HL-60/S4 (cell line): ENCODE measurements around the gene IGF2BP1.
"Not testable (repeated sequence)": the region's sequence is repeated elsewhere in the genome, so short reads cannot be mapped to it uniquely, and the experiment has no call there.

Experiments used
- in situ Hi-C: fragments of 300-500 bp; cut with MboI; formaldehyde crosslinking; loops from 2 replicates; pipeline ENCODE4 v1.14.3; 2022; ENCODE audit warnings: low sequenced_read_pairs

IGF2BP1 gene

DNA sequence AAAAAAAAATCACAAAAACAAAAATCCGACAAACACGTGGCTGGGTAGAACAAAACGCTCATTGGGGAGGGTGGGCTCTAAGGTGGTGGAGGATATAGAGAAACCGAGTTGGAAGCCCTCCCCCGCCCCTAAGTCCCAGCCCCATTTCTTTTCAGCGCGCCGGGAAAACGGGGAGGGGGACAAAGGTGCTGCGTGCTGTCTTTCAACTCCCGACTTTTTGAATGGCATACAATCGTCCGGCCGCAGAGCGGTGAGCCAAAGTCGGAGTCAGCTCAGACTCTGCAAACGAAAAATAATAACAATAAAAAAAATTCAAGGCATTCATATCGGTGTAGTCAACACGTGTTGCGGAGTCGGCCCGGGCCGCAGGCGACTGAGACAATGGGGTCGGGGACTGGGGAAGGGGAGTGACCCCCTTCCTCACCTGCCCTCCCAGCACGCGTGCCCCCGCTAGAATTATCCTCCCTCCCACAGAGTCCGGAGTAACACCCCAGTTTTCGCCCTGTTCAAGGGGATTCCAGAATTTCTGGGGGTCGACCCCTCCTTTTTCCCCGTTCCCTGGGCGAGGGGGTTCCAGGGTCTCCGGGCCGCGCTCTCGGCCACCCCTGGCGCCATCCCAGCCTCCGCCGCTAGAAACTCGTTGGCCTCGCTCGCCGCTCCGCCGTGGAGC, 1.7 kb upstream of the IGF2BP1 start:
- in situ Hi-C loops = no loop called here

DNA sequence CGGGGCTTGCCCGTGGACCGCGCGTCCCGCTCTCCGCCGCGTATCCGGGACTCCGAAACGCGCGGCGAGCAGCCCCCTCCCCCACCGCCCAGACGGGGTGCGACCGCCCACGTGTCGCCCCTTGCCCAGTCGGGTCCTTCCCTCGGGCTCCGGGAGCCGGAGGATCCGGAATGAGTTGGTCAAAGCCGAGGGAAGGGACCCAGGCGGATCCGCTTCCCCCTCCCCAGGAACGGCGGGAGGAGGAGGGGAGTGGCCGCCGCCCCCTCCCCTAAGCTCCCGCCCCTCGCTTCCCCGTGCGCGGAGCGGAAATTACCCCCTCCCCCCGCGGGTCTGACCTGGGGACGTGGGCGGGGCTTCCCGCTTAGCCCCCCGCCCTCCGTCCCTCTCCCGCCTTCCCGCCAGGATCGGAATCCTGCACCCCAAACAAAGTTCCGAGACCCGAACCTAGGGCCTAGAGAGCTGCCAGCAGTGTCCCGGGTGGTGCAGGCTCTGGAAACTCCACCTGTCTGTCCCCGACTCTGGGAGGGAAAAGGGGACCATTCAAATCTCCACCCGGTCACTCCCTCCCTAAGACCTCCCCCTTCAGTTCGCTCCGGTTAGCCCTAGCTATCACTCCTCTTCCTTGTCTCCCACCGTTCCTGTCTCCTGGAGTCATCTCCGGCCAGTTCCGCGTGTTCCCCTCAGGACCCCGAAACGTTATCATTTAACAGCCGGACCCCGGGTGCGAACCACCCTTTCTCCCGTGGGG, 1.0 kb upstream of the IGF2BP1 start:
- in situ Hi-C loops = no loop called here

DNA sequence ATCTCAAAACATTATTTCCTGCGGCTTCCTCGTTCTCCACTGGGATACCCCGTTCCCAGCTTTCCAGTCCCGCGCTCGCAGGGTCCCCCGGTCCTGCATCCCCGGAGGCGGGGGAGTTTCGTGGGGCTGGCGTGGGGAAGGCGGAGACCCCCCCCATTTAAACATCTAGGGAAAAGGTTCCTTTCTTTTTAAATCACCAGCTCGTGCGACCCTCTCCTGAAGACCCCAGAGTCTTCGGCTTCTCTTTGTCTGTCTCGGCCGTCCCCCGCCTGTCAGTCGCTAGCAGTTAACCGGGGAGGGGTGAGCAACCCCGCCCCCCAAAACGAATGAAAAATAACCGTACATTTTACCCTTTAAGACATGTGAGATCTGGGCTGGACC, 473 bp upstream of the IGF2BP1 start:
- in situ Hi-C loops = no loop called here

DNA sequence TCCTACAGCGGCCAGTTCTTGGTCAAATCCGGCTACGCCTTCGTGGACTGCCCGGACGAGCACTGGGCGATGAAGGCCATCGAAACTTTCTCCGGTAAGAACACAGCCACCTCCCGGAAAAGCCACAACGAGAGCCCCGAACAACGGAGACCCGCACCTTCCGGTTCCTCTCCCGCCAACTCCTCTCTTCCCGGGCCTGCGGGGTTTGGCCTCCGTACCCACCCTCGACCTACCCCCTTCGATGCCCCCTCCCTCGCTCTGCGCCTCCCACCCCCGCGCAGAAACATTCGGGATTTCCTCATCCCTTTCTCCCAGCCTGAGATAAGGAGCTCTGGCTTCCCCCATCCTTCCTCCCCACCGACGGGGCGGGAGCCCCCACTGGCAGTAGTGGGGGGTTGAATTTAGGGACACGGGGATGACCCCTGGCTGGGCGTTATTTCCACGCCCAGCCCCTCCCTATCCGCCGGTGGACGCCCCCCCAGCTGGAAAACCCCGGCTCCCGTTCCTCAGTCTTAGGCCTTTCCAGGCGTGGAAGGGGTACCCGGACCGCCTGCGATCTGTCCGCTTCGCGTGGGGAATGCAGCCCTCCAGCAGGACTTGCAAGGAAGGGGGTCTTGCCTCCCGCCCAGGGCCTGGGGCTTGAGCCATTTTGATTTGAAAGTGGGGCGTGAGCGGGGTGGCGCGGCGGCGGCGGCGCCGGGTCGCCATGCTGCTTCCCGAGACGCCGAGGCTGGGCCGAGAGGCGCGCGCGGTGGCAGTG, 822 bp downstream of the IGF2BP1 start:
- in situ Hi-C loops = no loop called here

DNA sequence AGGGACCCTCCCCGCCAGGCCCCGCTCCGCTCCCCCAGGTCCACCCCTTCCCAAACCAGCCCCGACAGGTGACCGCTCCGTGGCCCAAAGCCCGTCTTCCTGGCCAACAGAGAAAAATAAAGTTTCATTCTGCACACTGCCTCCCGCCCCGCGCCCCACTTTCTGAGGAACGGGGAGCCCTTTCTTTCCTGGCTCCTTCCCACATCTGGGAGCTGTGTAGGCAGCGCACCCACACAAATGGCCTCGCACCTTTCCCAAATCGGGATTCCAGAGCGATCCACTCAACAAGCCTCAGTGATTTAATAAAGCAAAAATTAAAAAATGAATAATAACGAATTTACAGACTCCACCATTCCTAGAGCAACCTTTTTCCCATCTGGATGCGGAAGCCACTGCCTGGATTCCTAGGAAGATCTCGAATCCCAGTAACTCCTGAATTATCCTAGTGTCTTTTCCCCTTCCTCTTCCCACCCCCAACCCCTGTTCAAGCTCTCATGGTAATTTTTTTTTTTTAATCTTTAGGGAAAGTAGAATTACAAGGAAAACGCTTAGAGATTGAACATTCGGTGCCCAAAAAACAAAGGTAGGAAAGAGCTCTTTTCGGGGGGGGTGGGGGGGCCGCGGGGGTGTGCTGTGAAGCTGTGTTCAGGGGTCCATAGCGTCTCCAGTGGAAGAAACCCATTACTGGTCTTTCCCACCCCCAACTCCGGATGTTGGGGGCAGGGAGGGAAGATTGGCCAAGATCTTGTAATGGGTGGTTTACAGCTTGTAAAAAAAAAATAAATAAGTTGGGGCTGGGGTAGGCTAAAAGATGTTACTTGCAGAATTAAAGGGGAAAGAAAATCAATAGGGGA, 1.6 kb downstream of the IGF2BP1 start:
- in situ Hi-C loops = no loop called here

DNA sequence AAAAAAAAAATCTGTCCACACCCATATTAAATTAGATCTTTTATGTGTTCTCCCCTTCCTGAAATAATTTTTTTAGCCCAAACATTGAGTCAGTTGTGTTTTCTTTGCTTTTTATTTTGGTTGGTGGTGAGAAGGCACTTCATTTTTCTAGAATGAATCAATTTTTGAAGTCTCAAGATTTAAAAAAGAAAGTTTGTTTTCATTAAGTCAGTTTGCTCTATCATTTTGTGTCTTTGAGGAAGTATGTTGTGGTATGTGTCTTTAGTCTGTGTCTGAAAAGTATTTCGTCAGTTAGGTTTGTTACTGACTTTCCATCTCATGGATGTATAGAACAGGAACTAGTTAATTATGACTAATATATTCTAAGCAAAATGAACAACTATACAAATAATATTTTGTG, 3.8 kb downstream of the IGF2BP1 start:
- in situ Hi-C loops = no loop called here

DNA sequence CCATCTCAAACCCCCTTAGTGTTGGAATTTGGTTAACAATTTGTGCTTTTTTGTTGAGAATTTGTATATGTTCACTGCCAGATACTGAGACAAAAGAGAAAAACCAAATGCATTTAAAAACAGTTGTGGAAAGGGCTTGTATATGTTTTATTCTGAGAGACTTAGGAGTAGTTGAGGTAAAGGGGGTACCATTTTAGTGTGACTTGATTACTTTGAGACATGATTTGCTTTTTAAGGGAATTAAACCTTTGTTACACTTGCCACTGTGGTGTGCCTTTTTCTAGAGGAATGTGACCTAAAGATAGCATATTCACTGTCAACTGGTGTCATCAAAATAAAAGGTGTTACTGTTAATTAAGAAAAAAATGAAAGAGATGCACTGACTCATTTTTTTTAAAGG, 4.5 kb downstream of the IGF2BP1 start:
- in situ Hi-C loops = no loop called here

DNA sequence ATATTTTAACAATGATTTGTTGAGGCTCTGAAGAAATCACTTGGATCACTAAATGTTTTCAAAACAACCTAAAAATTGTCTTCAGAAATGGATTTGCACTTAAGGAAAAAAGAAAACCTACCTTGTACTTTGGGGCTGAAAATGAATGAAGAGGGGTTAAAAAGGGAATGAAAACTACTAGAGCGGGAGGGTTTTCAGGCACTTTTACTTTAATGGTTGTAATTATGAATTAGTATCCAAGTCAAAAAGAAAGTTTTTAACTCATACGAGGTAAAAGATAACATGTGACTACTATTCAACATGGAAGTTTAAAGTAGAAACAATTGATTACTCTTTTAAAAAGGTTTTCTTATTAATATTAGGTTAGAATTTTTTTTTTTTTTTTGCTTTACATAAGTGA, 5.1 kb downstream of the IGF2BP1 start:
- in situ Hi-C loops = no loop called here

DNA sequence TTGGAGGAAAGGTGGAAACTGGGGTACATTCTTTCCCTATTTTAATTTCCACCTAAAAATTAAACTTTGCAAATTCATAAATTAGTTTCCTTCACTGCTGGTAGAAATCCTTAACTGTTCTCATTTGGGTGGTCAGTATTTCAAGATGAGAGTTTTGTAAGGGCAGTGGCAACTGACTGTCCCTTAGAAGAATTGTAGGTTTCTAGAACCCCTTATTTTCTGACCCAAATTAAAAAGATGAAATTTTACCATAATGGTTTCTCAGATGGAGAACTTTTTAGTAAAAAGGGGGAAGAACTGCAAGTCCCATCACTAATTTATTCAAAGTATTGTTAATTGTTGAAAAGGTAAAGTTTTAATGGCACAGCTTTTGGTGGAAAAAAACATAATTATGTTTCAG, 5.6 kb downstream of the IGF2BP1 start:
- in situ Hi-C loops = no loop called here

DNA sequence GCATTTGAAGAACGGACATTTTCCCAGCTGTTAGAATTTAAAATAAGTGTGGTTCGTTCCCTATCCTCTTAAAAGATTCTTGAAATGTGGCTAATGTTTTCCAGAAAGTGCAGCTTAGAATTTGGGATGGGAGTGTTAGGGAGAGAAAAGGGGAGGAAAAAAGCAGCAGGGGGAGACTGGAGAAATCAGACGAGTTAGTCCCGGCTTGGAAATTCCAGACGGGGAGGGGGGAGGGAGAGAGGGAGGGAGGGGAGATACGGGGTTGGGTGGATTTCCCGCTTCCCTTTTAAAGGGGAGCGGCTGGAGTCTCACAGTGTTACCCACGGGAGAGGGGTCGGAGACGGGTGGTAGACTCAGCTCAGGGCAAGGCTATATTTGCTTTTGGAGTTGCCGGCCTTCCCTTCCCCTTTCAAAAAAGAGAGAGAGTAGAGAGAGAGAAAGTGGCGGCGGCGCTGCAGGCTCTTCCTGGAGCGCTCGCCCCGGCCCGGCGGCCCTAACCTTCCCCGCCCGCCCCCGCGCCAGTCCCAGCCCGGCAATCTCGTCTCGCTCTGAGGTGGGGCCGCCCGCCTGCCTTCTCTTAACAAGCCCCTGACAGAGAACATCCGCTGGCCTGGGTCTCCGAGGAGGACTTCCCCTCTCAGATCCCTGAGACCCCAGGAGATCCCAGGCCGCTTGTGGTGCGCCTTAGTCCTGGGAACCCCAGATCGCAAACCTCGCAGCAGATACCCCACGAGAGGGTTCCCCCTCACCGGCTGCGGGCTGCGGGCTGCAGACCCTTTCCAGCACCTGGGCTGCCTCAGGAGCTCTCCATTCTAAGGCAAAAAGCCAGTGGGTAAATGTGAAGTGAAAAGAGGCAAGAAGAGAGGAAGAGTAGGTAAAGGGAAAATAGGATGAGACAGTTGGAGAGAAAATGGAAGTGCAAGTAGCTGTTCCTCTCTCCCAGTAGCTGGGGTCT, 6.6 kb downstream of the IGF2BP1 start:
- in situ Hi-C loops = no loop called here

DNA sequence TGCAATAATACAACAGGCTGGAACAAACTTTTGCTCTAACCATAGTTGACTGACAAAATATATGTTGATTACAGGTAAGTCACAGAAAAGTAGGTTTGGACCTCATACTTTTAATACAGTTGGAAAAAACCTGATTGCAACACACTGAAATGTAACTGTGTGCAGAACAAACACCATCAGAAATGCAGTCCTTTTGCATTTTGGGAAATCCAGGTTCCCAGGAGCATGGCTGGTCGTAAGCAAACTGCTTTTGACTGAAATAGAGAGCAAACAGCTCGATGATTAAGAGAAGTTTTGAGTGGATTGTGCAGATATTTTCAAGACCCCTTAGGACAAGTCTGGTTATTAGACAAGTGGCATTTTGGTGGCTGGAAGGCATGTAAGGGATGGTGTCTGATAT, 8.0 kb downstream of the IGF2BP1 start:
- in situ Hi-C loops = no loop called here

DNA sequence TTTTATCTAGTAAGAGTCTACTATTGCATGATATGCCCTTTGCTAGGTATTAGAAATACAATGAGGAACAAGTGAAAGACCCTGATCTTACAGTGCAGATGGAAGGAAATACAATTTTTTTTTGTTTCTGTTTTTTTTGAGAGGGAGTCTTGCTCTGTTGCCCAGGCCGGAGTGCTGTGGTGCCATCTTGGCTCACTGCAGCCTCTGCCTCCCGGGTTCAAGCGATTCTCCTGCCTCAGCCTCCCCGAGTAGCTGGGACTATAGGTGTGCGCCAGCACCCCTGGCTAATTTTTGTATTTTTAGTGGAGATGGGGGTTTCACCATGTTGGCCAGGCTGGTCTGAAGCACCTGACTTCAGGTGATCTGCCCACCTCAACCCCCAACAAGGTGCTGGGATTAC, 11.7 kb downstream of the IGF2BP1 start:
- in situ Hi-C loops = not testable (repeated sequence)

DNA sequence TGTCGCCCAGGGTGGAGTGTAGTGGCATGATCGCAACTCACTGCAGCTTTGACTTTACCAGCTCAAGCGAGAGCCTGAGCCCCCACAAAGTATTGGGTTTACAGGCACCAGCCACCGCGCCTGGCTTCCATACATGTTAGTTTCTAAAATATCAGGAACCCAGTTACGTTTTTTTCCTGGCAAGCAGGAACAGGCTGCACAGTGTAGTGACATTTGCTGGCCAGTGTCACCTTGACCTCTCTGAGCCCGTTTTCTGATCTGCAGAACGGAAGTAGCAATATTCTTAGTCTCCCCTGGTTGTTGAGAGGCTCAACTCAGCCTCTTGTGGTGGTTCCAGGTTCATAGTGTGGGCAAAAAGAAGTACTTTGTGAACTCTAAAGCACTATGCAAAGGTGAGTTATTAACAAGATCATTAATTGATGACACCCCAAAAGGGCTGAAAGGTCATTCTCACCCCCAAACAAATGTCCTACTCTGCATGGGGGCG, 15.6 kb downstream of the IGF2BP1 start:
- in situ Hi-C loops = no loop called here

DNA sequence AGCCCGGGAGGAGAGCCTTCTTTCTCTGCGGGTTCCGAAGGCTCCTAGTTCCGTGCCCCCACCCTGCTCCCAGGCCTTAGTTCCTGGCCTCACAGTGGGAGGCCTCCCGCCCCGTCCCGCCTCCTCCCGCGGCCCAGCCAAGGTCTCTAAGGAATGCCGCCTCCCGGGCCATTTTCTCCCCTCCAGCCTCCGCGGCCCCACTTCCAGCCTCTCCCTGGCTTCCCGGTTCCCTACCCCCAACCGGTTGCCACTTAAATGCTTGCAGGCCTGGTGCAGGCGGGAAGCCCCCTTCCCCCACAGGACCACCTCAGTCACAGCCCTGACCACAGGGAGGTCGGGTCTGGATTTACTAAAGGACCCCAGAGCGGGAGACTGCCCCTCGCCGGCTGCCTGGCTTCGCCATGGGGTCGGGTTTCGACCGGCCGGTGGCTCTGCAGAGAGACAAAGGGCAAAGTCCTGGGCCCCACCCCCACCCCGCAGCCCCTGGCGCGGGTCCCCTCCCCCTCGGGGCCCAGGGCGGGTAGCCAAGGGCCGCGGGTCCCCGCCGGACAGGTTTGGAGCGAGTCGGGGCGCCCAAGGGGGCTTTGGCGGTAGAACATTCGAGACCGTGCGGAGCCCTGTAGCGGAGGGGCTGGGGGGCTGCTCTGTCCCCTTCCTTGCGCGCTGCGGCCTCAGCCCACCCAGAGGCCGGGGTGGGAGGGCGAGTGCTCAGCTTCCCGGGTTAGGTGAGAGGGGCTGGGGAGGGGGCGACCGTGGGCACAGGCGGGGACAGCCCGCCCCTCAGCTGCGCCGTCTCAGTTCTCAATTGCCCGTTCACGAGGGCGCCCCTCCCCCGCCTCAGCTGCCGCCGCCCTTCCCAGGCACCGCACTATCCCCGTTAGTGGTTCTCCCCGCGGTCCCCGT, 16.4 kb downstream of the IGF2BP1 start:
- in situ Hi-C loops = no loop called here

DNA sequence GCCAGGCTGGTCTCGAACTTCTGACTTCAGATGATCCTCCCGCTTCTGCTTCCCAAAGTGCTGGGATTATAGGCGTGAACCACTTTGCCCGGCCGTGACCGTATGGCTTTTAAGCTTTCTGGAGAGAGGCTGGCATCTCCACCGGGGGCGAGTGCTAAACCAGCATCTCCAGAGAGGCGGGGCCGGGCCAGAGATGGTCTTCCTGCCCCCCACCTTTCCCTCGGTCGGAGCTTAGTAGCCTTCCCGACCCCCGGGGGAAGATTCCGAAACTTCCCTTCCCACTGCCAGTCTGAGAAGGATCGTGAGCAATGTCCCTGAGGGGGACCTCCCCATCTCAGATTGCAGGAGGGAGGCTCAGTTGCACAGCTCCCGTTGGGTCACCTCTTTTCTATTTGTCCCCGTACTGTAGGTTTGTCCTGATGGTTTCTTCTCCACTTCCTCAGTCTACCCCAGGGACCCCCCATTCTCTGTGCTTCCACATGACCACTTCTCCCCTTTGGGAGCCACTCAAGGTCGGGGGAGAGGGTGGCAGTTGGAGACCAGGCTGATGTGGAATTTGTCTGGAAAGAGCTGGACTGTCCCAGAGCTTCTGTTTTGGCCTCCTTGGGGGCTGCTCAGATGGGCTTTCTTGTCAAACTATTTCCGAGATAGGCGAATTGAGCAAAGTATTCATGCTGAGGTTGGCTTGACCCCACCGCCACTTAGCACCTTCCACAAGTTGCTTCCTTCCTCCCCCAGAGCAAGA, 18.2 kb downstream of the IGF2BP1 start:
- in situ Hi-C loops = no loop called here

DNA sequence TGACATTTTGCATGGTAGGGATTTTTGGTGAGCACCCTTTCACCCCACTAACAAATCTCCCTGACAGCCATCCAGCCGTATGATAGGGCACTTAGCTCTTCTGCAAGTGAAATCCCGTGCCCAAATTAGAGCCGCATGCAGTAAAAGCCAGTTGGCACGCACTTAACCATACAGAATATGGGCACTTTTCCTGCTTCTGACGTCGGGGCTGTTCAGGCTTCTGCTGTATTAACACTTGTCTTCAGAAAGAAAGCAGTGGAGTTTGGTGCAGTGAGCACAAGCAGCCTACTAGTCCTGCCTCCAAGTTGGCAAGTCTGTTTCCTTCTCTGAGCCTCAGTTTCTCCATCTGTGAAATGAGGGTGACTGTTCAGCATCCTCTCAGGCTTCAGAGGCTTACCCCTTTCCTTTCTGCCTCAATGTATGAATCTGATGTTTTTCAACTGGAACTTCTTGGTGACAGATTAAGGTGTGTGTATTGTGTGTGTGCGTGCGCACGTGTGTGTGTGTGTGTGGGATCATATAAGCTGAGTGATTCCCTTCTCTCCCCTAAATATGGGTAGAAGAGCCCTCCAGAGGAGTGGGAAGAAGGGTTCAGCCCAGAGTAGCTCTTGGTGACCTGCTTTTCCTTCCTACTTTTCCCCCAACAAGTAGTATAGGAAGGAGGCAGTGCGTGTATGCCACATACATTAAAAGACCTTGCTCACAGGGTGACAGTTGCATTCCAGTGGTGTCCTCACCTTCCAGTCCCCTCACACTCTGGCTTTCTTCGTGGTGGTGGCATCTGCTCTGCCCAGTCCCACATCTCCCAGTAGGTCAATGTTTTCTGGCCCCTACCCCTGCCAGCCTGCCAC, 19.0 kb downstream of the IGF2BP1 start:
- in situ Hi-C loops = no loop called here

DNA sequence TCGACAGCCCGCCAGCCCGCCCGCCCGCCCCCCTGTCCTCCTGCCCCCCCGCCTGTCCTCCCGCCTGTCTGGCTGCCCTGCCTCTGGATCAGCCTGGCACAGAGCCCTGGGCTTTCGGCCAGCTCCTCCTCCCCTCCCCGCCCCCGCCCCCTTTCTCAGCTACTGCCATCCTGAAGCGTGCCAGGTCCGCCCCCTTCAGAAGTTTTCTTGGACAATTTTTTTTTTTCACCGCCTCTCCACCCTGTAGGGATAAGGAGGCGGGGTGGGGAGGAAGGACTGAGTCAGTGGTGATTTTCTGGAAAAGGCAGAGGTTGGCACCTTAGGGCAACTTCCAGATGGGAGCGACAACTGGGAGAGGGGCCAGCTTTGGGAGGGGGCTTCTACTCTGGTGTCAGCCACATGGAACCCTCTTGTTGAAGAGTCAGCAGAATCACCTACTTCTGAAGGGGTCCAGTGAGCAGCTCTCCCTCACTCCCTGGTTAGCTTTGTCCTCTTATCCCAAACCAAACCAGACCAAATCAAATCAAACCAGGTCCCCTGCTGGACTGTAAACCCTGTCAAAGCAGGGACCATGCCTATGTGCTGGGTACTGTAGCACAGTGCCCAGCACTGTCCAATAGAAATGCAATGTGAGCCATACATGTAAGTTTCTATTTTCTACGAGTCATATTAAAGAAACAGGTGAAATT, 19.7 kb downstream of the IGF2BP1 start:
- in situ Hi-C loops = no loop called here
